ENCODE measurements around the gene BEND6.
A peak's percentile ranks its signal among the peaks of the same experiment; 100 is the strongest.
"Not testable (repeated sequence)": the region's sequence is repeated elsewhere in the genome, so short reads cannot be mapped to it uniquely, and the experiment has no call there.

BEND6 gene

GRCh38 chr6:57033228-57033627 is 78.3 kb downstream of the BEND6 start:
- no peak for DNase-seq (ENCODE audit: low read depth)

- no peak for DNase-seq (ENCODE audit: low read depth)
These were observed 80.6 kb downstream of the BEND6 start for GRCh38 chr6:57035549-57035948.

- DNase-seq (ENCODE audit: low read depth): no peak
These were observed 84.0 kb downstream of the BEND6 start for GRCh38 chr6:57038906-57039305.

- DNase-seq (ENCODE audit: low read depth): no peak
These were observed 85.1 kb downstream of the BEND6 start for GRCh38 chr6:57040011-57040410.

GRCh38 chr6:57044061-57044460 is 89.2 kb downstream of the BEND6 start:
- not testable (repeated sequence) for DNase-seq (ENCODE audit: low read depth)

GRCh38 chr6:57044568-57044967 is 89.7 kb downstream of the BEND6 start:
- no peak for DNase-seq (ENCODE audit: low read depth)

GRCh38 chr6:57046332-57047256 is 91.7 kb downstream of the BEND6 start, which contains the start of gene KIAA1586:
TSS of gene KIAA1586 (plus strand) at chr6:57046693. CDS start at chr6:57046756, 63 bp downstream.
- DNase-seq (ENCODE audit: low read depth): peak; percentile 56

- DNase-seq (ENCODE audit: low read depth): not testable (repeated sequence)
These were observed 92.3 kb downstream of the BEND6 start for GRCh38 chr6:57047257-57047585.

- not testable (repeated sequence) for DNase-seq (ENCODE audit: low read depth)
These were observed 93.0 kb downstream of the BEND6 start for GRCh38 chr6:57047859-57048258.

- DNase-seq (ENCODE audit: low read depth): no peak
These were observed 93.7 kb downstream of the BEND6 start for GRCh38 chr6:57048577-57048976.

GRCh38 chr6:57063847-57064246 is 108.9 kb downstream of the BEND6 start:
- no peak for DNase-seq (ENCODE audit: low read depth)

GRCh38 chr6:57064809-57065208 is 109.9 kb downstream of the BEND6 start:
- no peak for DNase-seq (ENCODE audit: low read depth)

GRCh38 chr6:57068061-57068460 is 113.2 kb downstream of the BEND6 start:
- no peak for DNase-seq (ENCODE audit: low read depth)

- DNase-seq (ENCODE audit: low read depth): no peak
These were observed 114.3 kb downstream of the BEND6 start for GRCh38 chr6:57069228-57069627.

GRCh38 chr6:57069920-57070331 is 115.0 kb downstream of the BEND6 start:
- DNase-seq (ENCODE audit: low read depth): no peak

GRCh38 chr6:57072108-57072507 is 117.2 kb downstream of the BEND6 start:
- DNase-seq (ENCODE audit: low read depth): no peak

GRCh38 chr6:57074383-57074782 is 119.5 kb downstream of the BEND6 start:
- no peak for DNase-seq (ENCODE audit: low read depth)

- no peak for DNase-seq (ENCODE audit: low read depth)
These were observed 120.2 kb downstream of the BEND6 start for GRCh38 chr6:57075092-57075491.

Data from stimulated activated CD8-positive, alpha-beta memory T cell treated with anti-CD3 and anti-CD28 coated beads, Interleukin-15, amount 100 ng/mL, for 24 hours (primary cell).